HCT116 (cell line): ENCODE results near the gene SPATA31D4. TPM values are rescaled to one million over a fixed set of nuclear protein-coding genes. Genes with fewer than 3 reads are reported as not detected.

Experiments used
- ATAC-seq: fragments of 200-7000 bp; cut with Tn5 transposase; 2 replicates; pipeline ENCODE4 v1.9.1; 2020; ENCODE audit warnings: mild to moderate bottlenecking, moderate library complexity
- BruUV-seq: library from RNA; stranded (reverse); fragments of 400-500 nt; replicated peaks from 2 replicates; lab custom pipeline; 2021; lab: Mats Ljungman, UMichigan
- CTCF ChIA-PET: fragments of 300-600 bp; sonication (Branson Sonifier 250); formaldehyde crosslinking; loops from one replicate; lab custom pipeline; 2021; ENCODE audit warnings: antibody characterized with exemption; lab: Charles Lee
- POLR2A ChIA-PET: fragments of 300-600, 350-600 bp; sonication (Branson Sonifier 250); formaldehyde crosslinking; loops from one replicate; lab custom pipeline; 2021; ENCODE audit warnings: antibody characterized with exemption; lab: Charles Lee
- RAD21 ChIA-PET, 2 experiments: fragments of 300-600 bp; sonication (Branson Sonifier 250); formaldehyde crosslinking; loops; one replicate each; lab custom pipeline; 2023; ENCODE audit warnings: low total read pairs in 2 of 2; ENCODE audit not compliant: uncharacterized antibody in 2 of 2, unreplicated experiment in 2 of 2, low non-redundant PET in 1 of 2; lab: Charles Lee
- DNase-seq: peaks from one replicate; pipeline ENCODE4 v3.0.0-alpha.2; 2010; ENCODE audit warnings: low read depth, low spot score
- H2AFZ ChIP-seq: fragments of 200-600 bp; shearing (Covaris generic), sonication (generic); 2 replicates; pipeline ENCODE4 v1.6.1; 2017; ENCODE audit warnings: low read depth, mixed run types, mixed read lengths, antibody characterized with exemption, low read length; ENCODE audit not compliant: poor library complexity, severe bottlenecking
- H3K27ac ChIP-seq: 2 replicates; pipeline ENCODE4 v1.5.1; 2012; ENCODE audit warnings: low read depth, low read length
- H3K27me3 ChIP-seq: fragments of 200-600 bp; sonication (generic); 2 replicates; pipeline ENCODE4 v1.6.1; 2016; ENCODE audit warnings: mixed run types, low read length, mixed read lengths; ENCODE audit not compliant: insufficient read depth
- H3K36me3 ChIP-seq, 2 experiments: fragments of 200-500 bp in 1 of 2; fragments of 200-600 bp in 1 of 2; sonication (Bioruptor generic) in 1 of 2; sonication (generic) in 1 of 2; 2 replicates each; pipeline versions ENCODE4 v1.5.1 to v1.6.1; 2014 to 2016; ENCODE audit warnings: low read length in 2 of 2, inconsistent platforms in 1 of 2, mixed read lengths in 1 of 2, mixed run types in 1 of 2; ENCODE audit not compliant: insufficient read depth in 2 of 2, control insufficient read depth in 1 of 2
- H3K4me1 ChIP-seq, 2 experiments: fragments of 200-600 bp in 1 of 2; sonication (generic) in 1 of 2; 2 replicates each; pipeline versions ENCODE4 v1.5.1 to v1.6.1; 2012 to 2017; ENCODE audit warnings: low read length in 2 of 2, inconsistent platforms in 1 of 2, mild to moderate bottlenecking in 1 of 2, mixed read lengths in 1 of 2, mixed run types in 1 of 2, moderate library complexity in 1 of 2; ENCODE audit not compliant: insufficient read depth in 2 of 2, control insufficient read depth in 1 of 2
- H3K4me2 ChIP-seq: fragments of 200-600 bp; sonication (generic); 2 replicates; pipeline ENCODE4 v1.6.1; 2017; ENCODE audit warnings: mixed run types, low read length, mixed read lengths
- H3K4me3 ChIP-seq, 2 experiments: fragments of 200-600 bp in 1 of 2; sonication (generic) in 1 of 2; replicated peaks in 1 of 2; 2 replicates each; pipeline ENCODE4 v1.5.1; 2011 to 2016; ENCODE audit warnings: low read length in 2 of 2, control low read depth in 1 of 2, low read depth in 1 of 2, mild to moderate bottlenecking in 1 of 2, mixed read lengths in 1 of 2, mixed run types in 1 of 2
- H3K79me2 ChIP-seq: fragments of 200-600 bp; sonication (generic); 2 replicates; pipeline ENCODE4 v1.6.1; 2017; ENCODE audit warnings: mild to moderate bottlenecking, mixed run types, low read length, moderate library complexity, mixed read lengths; ENCODE audit not compliant: insufficient read depth
- H3K9ac ChIP-seq: fragments of 200-600 bp; sonication (generic); 2 replicates; pipeline ENCODE4 v1.6.1; 2016; ENCODE audit warnings: low read length, mixed read lengths
- H3K9me2 ChIP-seq: fragments of 200-600 bp; sonication (generic), shearing (Covaris generic); 2 replicates; pipeline ENCODE4 v1.6.1; 2017; ENCODE audit warnings: mixed run types, mild to moderate bottlenecking, moderate library complexity; ENCODE audit not compliant: insufficient read depth
- H3K9me3 ChIP-seq, 2 experiments: fragments of 200-500 bp in 1 of 2; fragments of 200-600 bp in 1 of 2; sonication (Bioruptor generic) in 1 of 2; sonication (generic) in 1 of 2; 2 replicates each; pipeline ENCODE4 v1.6.1; 2014 to 2017; ENCODE audit warnings: low read length in 2 of 2, mixed read lengths in 2 of 2, inconsistent platforms in 1 of 2, low read depth in 1 of 2, mild to moderate bottlenecking in 1 of 2, mixed run types in 1 of 2, moderate library complexity in 1 of 2; ENCODE audit not compliant: control insufficient read depth in 1 of 2, insufficient read depth in 1 of 2
- H4K20me1 ChIP-seq: fragments of 200-600 bp; sonication (generic), shearing (Covaris generic); 2 replicates; pipeline ENCODE4 v1.6.1; 2017; ENCODE audit warnings: mixed run types, mild to moderate bottlenecking, moderate library complexity; ENCODE audit not compliant: insufficient read depth
- ELF1 ChIP-seq: IDR thresholded peaks from 2 replicates; pipeline ENCODE4 v1.6.1; 2012; ENCODE audit warnings: low read depth, borderline replicate concordance
- EZH2phosphoT487 ChIP-seq: fragments of 200-600 bp; IDR thresholded peaks from 2 replicates; pipeline ENCODE4 v1.6.1; 2018; ENCODE audit warnings: antibody characterized with exemption, borderline replicate concordance
- FOSL1 ChIP-seq: IDR thresholded peaks from 2 replicates; pipeline ENCODE4 v1.6.1; 2012; ENCODE audit warnings: low read depth
- JUND ChIP-seq: IDR thresholded peaks from 2 replicates; pipeline ENCODE4 v1.6.1; 2012
- POLR2A ChIP-seq: IDR thresholded peaks from 2 replicates; pipeline ENCODE4 v1.7.0; 2011; ENCODE audit warnings: borderline replicate concordance; ENCODE audit not compliant: insufficient read depth, insufficient read length; ENCODE audit errors: extremely low read depth
- RAD21 ChIP-seq: IDR thresholded peaks from 2 replicates; pipeline ENCODE4 v1.6.1; 2012; ENCODE audit warnings: low read depth, mild to moderate bottlenecking
- SIN3A ChIP-seq: IDR thresholded peaks from 2 replicates; pipeline ENCODE4 v1.6.1; 2012; ENCODE audit warnings: low read depth
- SP1 ChIP-seq: IDR thresholded peaks from 2 replicates; pipeline ENCODE4 v1.6.1; 2012; ENCODE audit warnings: low read depth
- SRF ChIP-seq: IDR thresholded peaks from 2 replicates; pipeline ENCODE4 v1.6.1; 2012; ENCODE audit warnings: low read depth
- YY1 ChIP-seq: IDR thresholded peaks from 2 replicates; pipeline ENCODE4 v1.6.1; 2011; ENCODE audit warnings: low read length, low read depth, moderate library complexity, mild to moderate bottlenecking; ENCODE audit not compliant: insufficient replicate concordance; ENCODE audit errors: extremely low read depth
- ZNF274 ChIP-seq: fragments of 200-500 bp; sonication (Bioruptor generic); IDR thresholded peaks from 2 replicates; pipeline ENCODE4 v1.6.1; 2014; ENCODE audit warnings: mild to moderate bottlenecking, low read depth, low read length, inconsistent platforms
- intact Hi-C: fragments of 100-400 bp; cut with micrococcal nuclease; formaldehyde crosslinking; loops from 2 replicates; pipeline ENCODE4 v1.10.0; 2022
- total RNA-seq: library from RNA; stranded (reverse); gene quantifications from one replicate; pipeline ENCODE4 v1.2.1, GENCODE V29; 2021; ENCODE audit not compliant: unreplicated experiment
- TF ChIP-seq, protein P1 (sequence below), 3 experiments: fragments of 200-600 bp in 1 of 3; sonication (generic) in 1 of 3; IDR thresholded peaks in 2 of 3; conservative IDR thresholded peaks in 1 of 3; 2 replicates each; pipeline ENCODE4 v1.5.1; 2012 to 2017; ENCODE audit warnings: low read depth in 2 of 3, low read length in 2 of 3, antibody characterized with exemption in 1 of 3, borderline replicate concordance in 1 of 3, control low read depth in 1 of 3, mild to moderate bottlenecking in 1 of 3, mixed read lengths in 1 of 3, mixed run types in 1 of 3, moderate library complexity in 1 of 3; ENCODE audit not compliant: insufficient read depth in 1 of 3
- TF ChIP-seq, protein P2 (sequence below): IDR thresholded peaks from 2 replicates; pipeline ENCODE4 v1.6.1; 2011; ENCODE audit warnings: mild to moderate bottlenecking, low read length, moderate library complexity; ENCODE audit not compliant: insufficient replicate concordance; ENCODE audit errors: extremely low read depth
- TF ChIP-seq, protein P3 (sequence below): IDR thresholded peaks from 2 replicates; pipeline ENCODE4 v1.6.1; 2012; ENCODE audit warnings: low read depth

The SPATA31D4 gene
- total RNA-seq, 1 experiment from 2014 or later: not detected

GRCh38 chr9:81976351-81976750 is 48.1 kb downstream of the SPATA31D4 start:
- Histone ChIP-seq H3K27ac (no peak overlapping the region), H3K9me2 (no peaks in the 10 kb centered on the region), H2AFZ (no peak overlapping the region), H3K4me3 (no peak overlapping the region), H3K36me3 (no peaks in the 10 kb centered on the region), H4K20me1 (no peaks in the 10 kb centered on the region), H3K79me2 (no peaks in the 10 kb centered on the region), H3K4me1 (no peaks in the 10 kb centered on the region), H3K9ac (no peak overlapping the region), H3K4me2 (no peak overlapping the region), H3K9me3 (no peaks in the 10 kb centered on the region), H3K27me3 (no peaks in the 10 kb centered on the region)
- no peak for DNase-seq
- ATAC-seq: no peak
- no TSS peak for BruUV-seq
- CTCF ChIA-PET: no interaction called here
- POLR2A ChIA-PET: no interaction called here
- intact Hi-C loops: no loop called here
- no peak for TF ChIP-seq SIN3A
- no peak for TF ChIP-seq RAD21
- TF ChIP-seq ZNF274: no peak
- RAD21 ChIA-PET: no interaction called here

- no peak overlapping the region for H3K9ac ChIP-seq
- no peak overlapping the region for H3K4me3 ChIP-seq
- no peaks in the 10 kb centered on the region for H3K27me3 ChIP-seq
- ChIA-PET CTCF (no interaction called here), RAD21 (no interaction called here), POLR2A (no interaction called here)
- H3K79me2 ChIP-seq: no peaks in the 10 kb centered on the region
- ATAC-seq (no peak), DNase-seq (no peak)
- no peaks in the 10 kb centered on the region for H3K4me1 ChIP-seq
- no peaks in the 10 kb centered on the region for H4K20me1 ChIP-seq
- no TSS peak for BruUV-seq
- no peak overlapping the region for H3K27ac ChIP-seq
- H3K9me2 ChIP-seq: no peaks in the 10 kb centered on the region
- no peak overlapping the region for H2AFZ ChIP-seq
- no peak overlapping the region for H3K4me2 ChIP-seq
- intact Hi-C loops: no loop called here
- no peaks in the 10 kb centered on the region for H3K36me3 ChIP-seq
- H3K9me3 ChIP-seq: no peaks in the 10 kb centered on the region
- TF ChIP-seq POLR2A: no peak
- no peak for TF ChIP-seq JUND
- no peak for TF ChIP-seq FOSL1
- TF ChIP-seq SIN3A: no peak
- TF ChIP-seq SP1: no peak
- no peak for TF ChIP-seq ELF1
- TF ChIP-seq, protein P1, sequence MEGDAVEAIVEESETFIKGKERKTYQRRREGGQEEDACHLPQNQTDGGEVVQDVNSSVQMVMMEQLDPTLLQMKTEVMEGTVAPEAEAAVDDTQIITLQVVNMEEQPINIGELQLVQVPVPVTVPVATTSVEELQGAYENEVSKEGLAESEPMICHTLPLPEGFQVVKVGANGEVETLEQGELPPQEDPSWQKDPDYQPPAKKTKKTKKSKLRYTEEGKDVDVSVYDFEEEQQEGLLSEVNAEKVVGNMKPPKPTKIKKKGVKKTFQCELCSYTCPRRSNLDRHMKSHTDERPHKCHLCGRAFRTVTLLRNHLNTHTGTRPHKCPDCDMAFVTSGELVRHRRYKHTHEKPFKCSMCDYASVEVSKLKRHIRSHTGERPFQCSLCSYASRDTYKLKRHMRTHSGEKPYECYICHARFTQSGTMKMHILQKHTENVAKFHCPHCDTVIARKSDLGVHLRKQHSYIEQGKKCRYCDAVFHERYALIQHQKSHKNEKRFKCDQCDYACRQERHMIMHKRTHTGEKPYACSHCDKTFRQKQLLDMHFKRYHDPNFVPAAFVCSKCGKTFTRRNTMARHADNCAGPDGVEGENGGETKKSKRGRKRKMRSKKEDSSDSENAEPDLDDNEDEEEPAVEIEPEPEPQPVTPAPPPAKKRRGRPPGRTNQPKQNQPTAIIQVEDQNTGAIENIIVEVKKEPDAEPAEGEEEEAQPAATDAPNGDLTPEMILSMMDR (IDR thresholded peaks at IDR 0.05 in 2 of 3, conservative IDR thresholded peaks at IDR 0.05 in 1 of 3; ENCODE audit: borderline replicate concordance in 1 of 3, insufficient read depth in 1 of 3, low read depth in 2 of 3, low read length in 2 of 3): no peak
- TF ChIP-seq YY1: no peak
- TF ChIP-seq, protein P2, sequence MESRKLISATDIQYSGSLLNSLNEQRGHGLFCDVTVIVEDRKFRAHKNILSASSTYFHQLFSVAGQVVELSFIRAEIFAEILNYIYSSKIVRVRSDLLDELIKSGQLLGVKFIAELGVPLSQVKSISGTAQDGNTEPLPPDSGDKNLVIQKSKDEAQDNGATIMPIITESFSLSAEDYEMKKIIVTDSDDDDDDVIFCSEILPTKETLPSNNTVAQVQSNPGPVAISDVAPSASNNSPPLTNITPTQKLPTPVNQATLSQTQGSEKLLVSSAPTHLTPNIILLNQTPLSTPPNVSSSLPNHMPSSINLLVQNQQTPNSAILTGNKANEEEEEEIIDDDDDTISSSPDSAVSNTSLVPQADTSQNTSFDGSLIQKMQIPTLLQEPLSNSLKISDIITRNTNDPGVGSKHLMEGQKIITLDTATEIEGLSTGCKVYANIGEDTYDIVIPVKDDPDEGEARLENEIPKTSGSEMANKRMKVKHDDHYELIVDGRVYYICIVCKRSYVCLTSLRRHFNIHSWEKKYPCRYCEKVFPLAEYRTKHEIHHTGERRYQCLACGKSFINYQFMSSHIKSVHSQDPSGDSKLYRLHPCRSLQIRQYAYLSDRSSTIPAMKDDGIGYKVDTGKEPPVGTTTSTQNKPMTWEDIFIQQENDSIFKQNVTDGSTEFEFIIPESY: no peak
- TF ChIP-seq, protein P3, sequence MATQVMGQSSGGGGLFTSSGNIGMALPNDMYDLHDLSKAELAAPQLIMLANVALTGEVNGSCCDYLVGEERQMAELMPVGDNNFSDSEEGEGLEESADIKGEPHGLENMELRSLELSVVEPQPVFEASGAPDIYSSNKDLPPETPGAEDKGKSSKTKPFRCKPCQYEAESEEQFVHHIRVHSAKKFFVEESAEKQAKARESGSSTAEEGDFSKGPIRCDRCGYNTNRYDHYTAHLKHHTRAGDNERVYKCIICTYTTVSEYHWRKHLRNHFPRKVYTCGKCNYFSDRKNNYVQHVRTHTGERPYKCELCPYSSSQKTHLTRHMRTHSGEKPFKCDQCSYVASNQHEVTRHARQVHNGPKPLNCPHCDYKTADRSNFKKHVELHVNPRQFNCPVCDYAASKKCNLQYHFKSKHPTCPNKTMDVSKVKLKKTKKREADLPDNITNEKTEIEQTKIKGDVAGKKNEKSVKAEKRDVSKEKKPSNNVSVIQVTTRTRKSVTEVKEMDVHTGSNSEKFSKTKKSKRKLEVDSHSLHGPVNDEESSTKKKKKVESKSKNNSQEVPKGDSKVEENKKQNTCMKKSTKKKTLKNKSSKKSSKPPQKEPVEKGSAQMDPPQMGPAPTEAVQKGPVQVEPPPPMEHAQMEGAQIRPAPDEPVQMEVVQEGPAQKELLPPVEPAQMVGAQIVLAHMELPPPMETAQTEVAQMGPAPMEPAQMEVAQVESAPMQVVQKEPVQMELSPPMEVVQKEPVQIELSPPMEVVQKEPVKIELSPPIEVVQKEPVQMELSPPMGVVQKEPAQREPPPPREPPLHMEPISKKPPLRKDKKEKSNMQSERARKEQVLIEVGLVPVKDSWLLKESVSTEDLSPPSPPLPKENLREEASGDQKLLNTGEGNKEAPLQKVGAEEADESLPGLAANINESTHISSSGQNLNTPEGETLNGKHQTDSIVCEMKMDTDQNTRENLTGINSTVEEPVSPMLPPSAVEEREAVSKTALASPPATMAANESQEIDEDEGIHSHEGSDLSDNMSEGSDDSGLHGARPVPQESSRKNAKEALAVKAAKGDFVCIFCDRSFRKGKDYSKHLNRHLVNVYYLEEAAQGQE: no peak
- TF ChIP-seq EZH2phosphoT487: no peak
- no peak for TF ChIP-seq RAD21
- no peak for TF ChIP-seq SRF
These were observed 51.0 kb downstream of the SPATA31D4 start for GRCh38 chr9:81979196-81979595.
